ENCODE measurements around the gene EXOC6. TPM values are rescaled to one million over a fixed set of nuclear protein-coding genes. Genes with fewer than 3 reads are reported as not detected.

EXOC6 gene
- polyA plus RNA-seq, 1 experiment, result 23.8 TPM

DNA sequence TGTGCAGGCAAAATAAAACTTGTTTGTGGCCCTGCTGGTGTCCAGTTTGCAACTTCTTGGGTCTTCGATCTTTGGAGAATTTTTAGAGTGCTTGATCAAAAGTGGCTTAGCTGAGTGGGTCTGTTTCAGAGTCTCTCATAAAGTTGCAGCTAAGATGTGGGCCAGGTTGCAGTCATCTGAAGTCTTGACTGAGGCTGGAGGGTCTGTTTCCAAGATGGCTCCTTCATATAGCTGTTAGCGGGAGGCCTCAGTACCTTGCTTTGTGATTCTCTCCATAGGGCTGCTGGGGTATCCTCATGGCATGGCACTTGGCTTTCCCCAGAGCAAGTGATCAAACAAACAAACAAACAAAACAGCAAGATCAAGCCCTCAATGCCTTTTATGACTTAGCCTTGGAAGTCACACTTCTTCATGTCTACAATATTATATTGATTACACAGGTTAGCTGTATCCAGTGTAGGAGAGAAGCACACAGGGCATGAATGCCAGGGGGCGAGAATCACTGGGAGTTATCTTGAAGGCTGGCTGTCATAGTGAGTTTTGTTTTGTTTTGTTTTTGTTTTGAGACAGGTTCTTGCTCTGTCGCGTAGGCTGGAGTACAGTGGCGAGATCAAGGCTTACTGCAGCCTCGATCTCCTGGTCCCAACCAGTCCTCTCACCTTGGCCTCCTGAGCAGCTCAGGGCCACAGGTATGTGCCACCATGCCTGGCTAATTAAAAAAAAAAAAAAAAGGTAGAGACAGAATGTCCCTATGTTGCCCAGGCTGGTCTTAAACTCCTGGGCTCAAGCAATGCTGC lies 235.6 kb downstream of the EXOC6 start:
- CTCF ChIA-PET, result no interaction called here

DNA sequence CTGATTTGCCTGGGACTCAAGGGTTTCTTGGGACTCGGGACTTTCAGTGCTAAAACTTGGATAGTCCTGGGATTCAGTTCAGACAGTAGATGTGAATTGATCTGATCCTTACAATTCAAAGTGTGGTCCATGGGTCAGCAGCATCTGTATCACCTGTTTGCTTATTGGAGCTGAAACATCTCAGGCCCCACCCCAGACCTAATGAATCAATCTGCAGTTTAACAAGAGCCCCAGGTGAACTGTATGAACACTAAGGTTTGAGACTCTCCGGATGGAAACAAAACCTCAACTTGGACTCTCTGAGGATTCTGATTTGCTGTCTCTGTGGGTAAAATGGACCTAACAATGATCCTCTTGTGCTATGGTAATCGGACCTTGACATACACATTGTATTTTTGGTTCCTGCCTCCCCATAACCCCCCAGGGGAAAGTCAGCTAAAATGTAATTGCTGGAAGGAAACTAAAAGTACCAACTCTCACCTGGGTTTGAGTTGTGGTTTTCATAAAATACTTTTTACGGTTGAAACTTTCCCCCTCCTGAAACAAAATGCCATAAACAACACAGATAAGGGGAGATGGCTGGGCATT lies 237.0 kb downstream of the EXOC6 start:
- TF ChIP-seq, protein P1, sequence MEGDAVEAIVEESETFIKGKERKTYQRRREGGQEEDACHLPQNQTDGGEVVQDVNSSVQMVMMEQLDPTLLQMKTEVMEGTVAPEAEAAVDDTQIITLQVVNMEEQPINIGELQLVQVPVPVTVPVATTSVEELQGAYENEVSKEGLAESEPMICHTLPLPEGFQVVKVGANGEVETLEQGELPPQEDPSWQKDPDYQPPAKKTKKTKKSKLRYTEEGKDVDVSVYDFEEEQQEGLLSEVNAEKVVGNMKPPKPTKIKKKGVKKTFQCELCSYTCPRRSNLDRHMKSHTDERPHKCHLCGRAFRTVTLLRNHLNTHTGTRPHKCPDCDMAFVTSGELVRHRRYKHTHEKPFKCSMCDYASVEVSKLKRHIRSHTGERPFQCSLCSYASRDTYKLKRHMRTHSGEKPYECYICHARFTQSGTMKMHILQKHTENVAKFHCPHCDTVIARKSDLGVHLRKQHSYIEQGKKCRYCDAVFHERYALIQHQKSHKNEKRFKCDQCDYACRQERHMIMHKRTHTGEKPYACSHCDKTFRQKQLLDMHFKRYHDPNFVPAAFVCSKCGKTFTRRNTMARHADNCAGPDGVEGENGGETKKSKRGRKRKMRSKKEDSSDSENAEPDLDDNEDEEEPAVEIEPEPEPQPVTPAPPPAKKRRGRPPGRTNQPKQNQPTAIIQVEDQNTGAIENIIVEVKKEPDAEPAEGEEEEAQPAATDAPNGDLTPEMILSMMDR (IDR thresholded peaks at IDR 0.05; ENCODE audit: insufficient read depth, low read depth, low read length), result no peak
- ChIA-PET POLR2A (no interaction called here), CTCF (interaction anchor here (0.5 kb wide), 1 partner anchor 203 kb away, joined by 3 read pairs; no protein-coding TSS in a partner anchor)
- no peak for DNase-seq (ENCODE audit: low read depth)
- Histone ChIP-seq H3K4me3 (ENCODE audit: low read depth, low read length) (no peak overlapping the region), H3K27me3 (ENCODE audit: control insufficient read depth, insufficient read depth, low read length) (no peaks in the 10 kb centered on the region; the same call in 1 of the 2 replicates), H3K36me3 (ENCODE audit: control insufficient read depth, insufficient read depth, low read length) (no peaks in the 10 kb centered on the region)

More for the DNA sequence above, 235.6 kb downstream of the EXOC6 start:
- TF ChIP-seq, protein P1 (IDR thresholded peaks at IDR 0.05; ENCODE audit: insufficient read depth, low read depth, low read length), result no peak
- DNase-seq (ENCODE audit: low read depth), result no peak
- Histone ChIP-seq H3K4me3 (ENCODE audit: low read depth, low read length) (no peak overlapping the region), H3K36me3 (ENCODE audit: control insufficient read depth, insufficient read depth, low read length) (no peaks in the 10 kb centered on the region), H3K27me3 (ENCODE audit: control insufficient read depth, insufficient read depth, low read length) (no peaks in the 10 kb centered on the region; the same call in 1 of the 2 replicates)
- POLR2A ChIA-PET, result no interaction called here

DNA sequence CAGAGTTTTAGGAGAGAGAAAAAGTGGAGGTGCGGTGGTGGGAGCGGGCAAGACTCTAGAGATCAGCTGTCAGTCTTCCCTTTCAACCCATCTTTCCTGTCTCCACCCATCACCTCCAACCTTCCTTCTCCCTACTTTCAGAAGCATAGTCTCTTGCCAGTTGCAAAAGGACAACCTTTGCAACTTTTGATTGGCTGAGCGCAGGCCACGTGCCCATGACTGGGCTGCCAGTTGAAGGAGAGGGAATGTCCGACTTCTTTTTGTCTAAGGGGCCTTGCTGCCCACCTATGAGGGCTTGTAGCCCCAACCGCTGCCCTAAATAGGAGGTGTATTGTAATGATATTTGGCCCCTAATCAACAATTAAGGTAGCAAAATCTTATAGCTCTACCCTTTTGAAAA lies 238.0 kb downstream of the EXOC6 start:
- no peak overlapping the region for H3K4me3 ChIP-seq (ENCODE audit: low read depth, low read length)
- no peaks in the 10 kb centered on the region; the same call in 1 of the 2 replicates for H3K27me3 ChIP-seq (ENCODE audit: control insufficient read depth, insufficient read depth, low read length)
- TF ChIP-seq, protein P1 (IDR thresholded peaks at IDR 0.05; ENCODE audit: insufficient read depth, low read depth, low read length), result no peak
- CTCF ChIA-PET, result no interaction called here
- H3K36me3 ChIP-seq (ENCODE audit: control insufficient read depth, insufficient read depth, low read length), result no peaks in the 10 kb centered on the region
- POLR2A ChIA-PET, result no interaction called here
- DNase-seq (ENCODE audit: low read depth), result no peak

DNA sequence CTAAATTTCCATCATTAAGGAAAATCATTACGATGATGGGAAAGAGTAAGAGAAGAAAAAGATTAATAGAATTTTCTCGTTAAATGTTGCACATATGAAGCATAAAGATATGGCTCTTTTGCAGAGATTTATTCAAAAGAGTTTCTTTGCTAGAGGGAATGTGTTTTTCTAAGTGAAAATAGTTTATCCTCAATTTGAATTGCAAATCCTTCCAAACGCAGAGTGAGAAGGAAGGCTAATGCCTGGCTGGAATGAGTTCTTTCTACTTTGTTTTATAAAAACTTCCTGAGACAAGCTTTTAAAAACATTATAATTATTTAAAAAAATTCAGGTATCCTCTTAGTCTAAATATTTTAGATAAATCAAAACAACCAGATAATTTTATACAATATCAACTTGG lies 239.5 kb downstream of the EXOC6 start:
- no peaks in the 10 kb centered on the region; the same call in 1 of the 2 replicates for H3K27me3 ChIP-seq (ENCODE audit: control insufficient read depth, insufficient read depth, low read length)
- H3K4me3 ChIP-seq (ENCODE audit: low read depth, low read length), result no peak overlapping the region
- H3K36me3 ChIP-seq (ENCODE audit: control insufficient read depth, insufficient read depth, low read length), result no peaks in the 10 kb centered on the region
- no peak for DNase-seq (ENCODE audit: low read depth)
- ChIA-PET CTCF (interaction anchor here (0.5 to 2.3 kb wide), 3 partner anchors 8 to 224 kb away, joined by 3 to 14 read pairs (median 3); no protein-coding TSS in a partner anchor), POLR2A (no interaction called here)
- TF ChIP-seq, protein P1 (IDR thresholded peaks at IDR 0.05; ENCODE audit: insufficient read depth, low read depth, low read length), result no peak

DNA sequence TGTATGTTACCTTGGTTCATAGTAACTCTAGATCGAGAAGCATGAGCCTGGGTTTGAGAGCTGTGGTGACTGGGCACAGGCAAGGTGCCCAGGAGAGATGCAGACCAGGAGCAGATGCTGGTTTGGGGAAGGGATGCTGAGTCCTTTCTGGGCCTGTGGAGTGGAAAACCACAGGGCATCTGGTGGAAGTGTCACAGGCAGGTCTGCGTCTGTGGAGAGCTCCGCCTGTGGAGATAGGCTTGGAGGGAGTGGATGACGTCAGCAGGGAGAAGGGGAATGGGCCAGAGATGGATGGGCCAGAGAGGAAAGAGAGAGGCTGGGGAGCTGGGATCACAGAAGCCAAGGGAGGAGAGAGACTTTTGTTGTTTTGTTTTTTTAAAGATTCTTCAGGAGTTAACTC lies 240.1 kb downstream of the EXOC6 start:
- CTCF ChIA-PET, result interaction anchor here (1.0 to 2.3 kb wide), 2 partner anchors 8 to 13 kb away, joined by 3 to 14 read pairs; no protein-coding TSS in a partner anchor

More for the DNA sequence above, 240.1 kb downstream of the EXOC6 start:
- H3K27me3 ChIP-seq (ENCODE audit: control insufficient read depth, insufficient read depth, low read length), result no peaks in the 10 kb centered on the region; the same call in 1 of the 2 replicates
- no peak overlapping the region for H3K4me3 ChIP-seq (ENCODE audit: low read depth, low read length)
- POLR2A ChIA-PET, result no interaction called here
- no peaks in the 10 kb centered on the region for H3K36me3 ChIP-seq (ENCODE audit: control insufficient read depth, insufficient read depth, low read length)
- DNase-seq (ENCODE audit: low read depth), result no peak
- TF ChIP-seq, protein P1 (IDR thresholded peaks at IDR 0.05; ENCODE audit: insufficient read depth, low read depth, low read length), result no peak

All from BJ (cell line).